Gastroesophageal sphincter (tissue), 4 donors: Measurements from ENCODE around the gene MORN5. TPM values are rescaled to one million over a fixed set of nuclear protein-coding genes. Genes with fewer than 3 reads are reported as not detected.

Experiments
- ATAC-seq: fragments of 150-250 bp; one replicate; pipeline ENCODE4 v1.9.1; 2016; ENCODE audit warnings: mild to moderate bottlenecking, moderate library complexity
- H3K27ac ChIP-seq, 4 donors: fragments of 200-600 bp; sonication (generic) in 3 of 4; 1 replicate in 3 of 4; 2 replicates in 1 of 4; pipeline ENCODE4 v1.5.1; 2016 to 2019
- H3K27me3 ChIP-seq: fragments of 200-600 bp; sonication (generic); one replicate; pipeline ENCODE4 v1.5.1; 2019
- H3K36me3 ChIP-seq, 2 donors: fragments of 200-600 bp; sonication (generic); one replicate each; pipeline ENCODE4 v1.5.1; 2019; ENCODE audit warnings: control low read depth in 1 of 2
- H3K4me1 ChIP-seq, 3 donors: fragments of 200-600 bp; sonication (generic); 1 replicate in 2 of 3; 2 replicates in 1 of 3; pipeline ENCODE4 v1.5.1; 2016 to 2019; ENCODE audit warnings: control low read depth in 2 of 3
- H3K4me3 ChIP-seq, 2 donors: fragments of 200-600 bp; sonication (generic); one replicate each; pipeline ENCODE4 v1.5.1; 2019; ENCODE audit warnings: mild to moderate bottlenecking in 1 of 2, moderate library complexity in 1 of 2
- H3K9me3 ChIP-seq, 3 donors: fragments of 200-600 bp; sonication (generic); one replicate each; pipeline ENCODE4 v1.5.1; 2017 to 2019; ENCODE audit warnings: control low read depth in 2 of 3
- CTCF ChIP-seq, 4 experiments: fragments of 200-600 bp in 2 of 4; fragments of 450-650 bp in 2 of 4; sonication (generic) in 1 of 4; IDR thresholded peaks; one replicate each; pipeline ENCODE4 v1.5.1; 2017 to 2019; ENCODE audit warnings: antibody characterized with exemption in 4 of 4, mild to moderate bottlenecking in 2 of 4, moderate library complexity in 2 of 4
- EP300 ChIP-seq: sonication (generic); formaldehyde crosslinking; IDR thresholded peaks from one replicate; pipeline ENCODE4 v1.6.1; 2017; ENCODE audit warnings: antibody characterized with exemption, mild to moderate bottlenecking
- POLR2A ChIP-seq, 2 donors: fragments of 450-650 bp; IDR thresholded peaks; one replicate each; pipeline ENCODE4 v1.6.1; 2017; ENCODE audit warnings: antibody characterized with exemption in 2 of 2, mild to moderate bottlenecking in 2 of 2, moderate library complexity in 1 of 2
- POLR2AphosphoS5 ChIP-seq: sonication (generic); formaldehyde crosslinking; IDR thresholded peaks from one replicate; pipeline ENCODE4 v1.6.1; 2017; ENCODE audit warnings: antibody characterized with exemption
- WGBS, 2 donors: methylation state at CpG; one replicate each; pipeline ENCODE4 v1.1.5; 2018; ENCODE audit warnings: low coverage in 1 of 2; 5-methylcytosine and 5-hydroxymethylcytosine counted together
- total RNA-seq, 4 donors: library from RNA; depleted of rRNA; stranded (reverse); fragments of >200 nt; gene quantifications; one replicate each; pipeline ENCODE4 v1.1.0, GENCODE V29; 2016

The MORN5 gene
- total RNA-seq, 4 donors from 2014 or later: 6.2 TPM; not detected in 3

GRCh38 chr9:122128007-122128968 is 31.4 kb upstream of the MORN5 start:
- no peaks in the 10 kb centered on the region for H3K36me3 ChIP-seq
- TF ChIP-seq POLR2AphosphoS5: no peak
- TF ChIP-seq CTCF (IDR thresholded peaks at IDR 0.05): no peak
- TF ChIP-seq EP300: no peak
- TF ChIP-seq POLR2A (IDR thresholded peaks at IDR 0.05): no peak
- no peaks in the 10 kb centered on the region for H3K9me3 ChIP-seq
- H3K27ac ChIP-seq: peak overlapping the region in 2 of 4 donors; percentile 23 to 31
- H3K27me3 ChIP-seq: peaks cover 30% of the 10 kb centered on the region
- H3K4me3 ChIP-seq: no peak overlapping the region
- WGBS, 2 donors: 87 to 97% methylated on average over 3 to 6 of the region's 24 CpGs
- peaks cover 0 to 42% (median 27%) of the 10 kb centered on the region in 3 donors for H3K4me1 ChIP-seq
- ATAC-seq: peak; percentile 20

- Histone ChIP-seq H3K4me3 (no peak overlapping the region), H3K4me1 (peaks cover 0 to 42% (median 27%) of the 10 kb centered on the region in 3 donors), H3K27ac (peak overlapping the region in 1 of 4 donors; percentile 31), H3K27me3 (peaks cover 30% of the 10 kb centered on the region), H3K9me3 (no peaks in the 10 kb centered on the region), H3K36me3 (no peaks in the 10 kb centered on the region)
- ATAC-seq: no peak
- TF ChIP-seq POLR2AphosphoS5 (no peak), CTCF (IDR thresholded peaks at IDR 0.05) (no peak), POLR2A (IDR thresholded peaks at IDR 0.05) (no peak)
- WGBS, 2 donors: 63 to 100% methylated on average over 1 to 6 of the region's 7 CpGs
These were observed 30.8 kb upstream of the MORN5 start for GRCh38 chr9:122128969-122129343.

- H3K36me3 ChIP-seq: no peaks in the 10 kb centered on the region
- TF ChIP-seq EP300: no peak
- no peak for TF ChIP-seq CTCF (IDR thresholded peaks at IDR 0.05)
- TF ChIP-seq POLR2AphosphoS5: no peak
- TF ChIP-seq POLR2A (IDR thresholded peaks at IDR 0.05): no peak
- 90 to 100% methylated on average over 1 to 2 of the region's 2 CpGs for WGBS, 2 donors
- ATAC-seq: no peak
- H3K9me3 ChIP-seq: no peaks in the 10 kb centered on the region
- H3K4me3 ChIP-seq: no peak overlapping the region
- H3K4me1 ChIP-seq: peaks cover 0 to 40% (median 27%) of the 10 kb centered on the region in 3 donors
- H3K27me3 ChIP-seq: peaks cover 23% of the 10 kb centered on the region
- H3K27ac ChIP-seq: no peak overlapping the region
These were observed 29.7 kb upstream of the MORN5 start for GRCh38 chr9:122129969-122130368.

GRCh38 chr9:122130837-122131236 is 28.9 kb upstream of the MORN5 start:
- TF ChIP-seq POLR2A (IDR thresholded peaks at IDR 0.05): no peak
- Histone ChIP-seq H3K27me3 (peaks cover 16% of the 10 kb centered on the region), H3K36me3 (no peaks in the 10 kb centered on the region), H3K4me3 (no peak overlapping the region), H3K27ac (no peak overlapping the region), H3K4me1 (peaks cover 0 to 31% (median 22%) of the 10 kb centered on the region in 3 donors), H3K9me3 (no peaks in the 10 kb centered on the region)
- no peak for ATAC-seq
- 66 to 97% methylated on average over 2 to 4 of the region's 4 CpGs for WGBS, 2 donors

- Histone ChIP-seq H3K27ac (no peak overlapping the region), H3K4me1 (peaks cover 0 to 25% (median 17%) of the 10 kb centered on the region in 3 donors), H3K27me3 (peaks cover 10% of the 10 kb centered on the region), H3K9me3 (no peaks in the 10 kb centered on the region), H3K36me3 (no peaks in the 10 kb centered on the region), H3K4me3 (no peak overlapping the region)
- 17% methylated on average over 1 of the region's 21 CpGs; no CpG with 5 or more reads in 1 of the 2 donors for WGBS, 2 donors
- ATAC-seq: no peak
- no peak for TF ChIP-seq CTCF (IDR thresholded peaks at IDR 0.05)
- no peak for TF ChIP-seq EP300
- no peak for TF ChIP-seq POLR2AphosphoS5
- no peak for TF ChIP-seq POLR2A (IDR thresholded peaks at IDR 0.05)
These were observed 28.2 kb upstream of the MORN5 start for GRCh38 chr9:122131401-122132001.
